ENCODE measurements around the gene NDUFS6.

DNA sequence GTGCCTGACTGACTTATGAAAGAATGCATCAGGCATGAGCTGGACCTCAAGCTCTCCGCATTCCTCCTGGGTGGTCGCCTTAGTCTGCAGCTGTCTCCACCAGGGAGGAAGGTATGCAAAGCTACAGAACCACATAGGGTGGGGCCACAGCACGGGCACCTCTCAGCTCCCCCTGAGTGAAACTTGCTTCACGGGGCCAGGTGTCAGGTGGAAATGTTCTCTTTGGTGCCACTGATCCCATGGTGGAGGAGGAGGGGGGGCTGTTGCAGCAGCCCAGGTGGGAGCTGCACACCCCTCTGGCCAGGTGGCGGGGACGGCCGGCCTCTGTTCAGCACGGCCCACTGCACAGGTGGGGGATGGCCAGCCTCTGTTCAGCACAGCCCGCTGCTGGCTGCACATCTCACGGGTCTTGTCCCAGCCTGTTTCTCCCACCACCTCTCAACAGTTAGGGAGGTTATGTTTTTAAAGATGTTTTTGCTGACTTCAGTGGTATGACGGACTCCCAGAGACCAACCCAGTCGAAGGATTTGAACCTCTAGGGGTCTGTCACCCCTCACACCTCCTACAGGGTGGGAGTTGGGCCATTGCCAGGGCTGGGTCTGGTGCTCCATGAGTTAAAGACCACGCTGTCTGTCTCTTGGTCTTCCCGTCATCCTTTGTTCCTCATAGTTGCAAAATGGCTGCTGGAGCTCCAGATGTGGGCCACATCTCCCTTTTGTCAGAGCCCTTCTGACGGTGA is 35.9 kb upstream of the NDUFS6 start:
- TF ChIP-seq CTCF (IDR thresholded peaks at IDR 0.05) (no peak), POLR2A (IDR thresholded peaks at IDR 0.05) (no peak)

Data from lower leg skin (tissue), 3 donors.